Fibroblast of lung (primary cell): ENCODE measurements around the gene TMEM250. TPM values are rescaled to one million over a fixed set of nuclear protein-coding genes. Genes with fewer than 3 reads are reported as not detected.

Experiments used
- DNase-seq, 2 donors: peaks; one replicate each; pipeline versions ENCODE4 v3.0.0 to v3.0.0-alpha.2; 2010; ENCODE audit warnings: low read depth in 2 of 2
- H2AFZ ChIP-seq: 2 replicates; pipeline ENCODE4 v1.5.1; 2012; ENCODE audit warnings: low read length, control low read depth, inconsistent platforms
- H3K27ac ChIP-seq: 2 replicates; pipeline ENCODE4 v1.5.1; 2011; ENCODE audit warnings: low read length, control low read depth; ENCODE audit not compliant: insufficient read depth
- H3K27me3 ChIP-seq: 2 replicates; pipeline ENCODE4 v1.5.1; 2011; ENCODE audit warnings: mild to moderate bottlenecking, low read length; ENCODE audit not compliant: control insufficient read depth, insufficient read depth
- H3K36me3 ChIP-seq: 2 replicates; pipeline ENCODE4 v1.5.1; 2011; ENCODE audit warnings: low read length; ENCODE audit not compliant: control insufficient read depth, insufficient read depth
- H3K4me1 ChIP-seq: 2 replicates; pipeline ENCODE4 v1.5.1; 2011; ENCODE audit warnings: low read length; ENCODE audit not compliant: control insufficient read depth, insufficient read depth; ENCODE audit errors: extremely low read depth
- H3K4me2 ChIP-seq: 2 replicates; pipeline ENCODE4 v1.5.1; 2011; ENCODE audit warnings: low read length, control low read depth; ENCODE audit not compliant: insufficient read depth; ENCODE audit errors: extremely low read depth
- H3K4me3 ChIP-seq, 4 experiments: fragments of 200-600 bp in 1 of 4; sonication (generic) in 1 of 4; replicated peaks in 1 of 4; 2 replicates each; pipeline ENCODE4 v1.5.1; 2011 to 2016; ENCODE audit warnings: low read length in 4 of 4, low read depth in 3 of 4, mild to moderate bottlenecking in 3 of 4, control low read depth in 2 of 4, inconsistent platforms in 1 of 4, mixed read lengths in 1 of 4; ENCODE audit not compliant: insufficient read depth in 1 of 4; ENCODE audit errors: control extremely low read depth in 1 of 4
- H3K79me2 ChIP-seq: 2 replicates; pipeline ENCODE4 v1.5.1; 2012; ENCODE audit warnings: mild to moderate bottlenecking, low read length, inconsistent platforms; ENCODE audit not compliant: control insufficient read depth, insufficient read depth
- H3K9ac ChIP-seq: 2 replicates; pipeline ENCODE4 v1.5.1; 2011; ENCODE audit warnings: mild to moderate bottlenecking, low read length, control low read depth; ENCODE audit not compliant: insufficient read depth
- H3K9me3 ChIP-seq: 2 replicates; pipeline ENCODE4 v1.5.1; 2012; ENCODE audit warnings: low read depth, low read length; ENCODE audit not compliant: control insufficient read depth, insufficient read depth
- H4K20me1 ChIP-seq: 2 replicates; pipeline ENCODE4 v1.5.1; 2011; ENCODE audit warnings: low read length; ENCODE audit not compliant: control insufficient read depth, insufficient read depth; ENCODE audit errors: extremely low read depth
- EZH2 ChIP-seq: IDR thresholded peaks from 2 replicates; pipeline ENCODE4 v1.5.1; 2012; ENCODE audit warnings: low read length, control low read depth, mild to moderate bottlenecking; ENCODE audit errors: missing control alignments
- polyA plus RNA-seq, 2 donors: library from polyadenylated mRNA; depleted of rRNA in 1 of 2; stranded (reverse) in 1 of 2; unstranded in 1 of 2; fragments of >200 nt; gene quantifications; 2 replicates each; pipeline ENCODE4 v1.2.1, GENCODE V29; 2011 to 2012; ENCODE audit warnings: missing spikeins in 1 of 2
- total RNA-seq: library from RNA; depleted of rRNA; stranded (reverse); fragments of >200 nt; gene quantifications from 2 replicates; pipeline ENCODE4 v1.2.1, GENCODE V29; 2014
- TF ChIP-seq, protein P1 (sequence below), 2 donors: IDR thresholded peaks in 1 of 2; conservative IDR thresholded peaks in 1 of 2; 1 replicate in 1 of 2; 2 replicates in 1 of 2; pipeline ENCODE4 v1.5.1; 2011 to 2012; ENCODE audit warnings: low read length in 2 of 2, control low read depth in 1 of 2, inconsistent platforms in 1 of 2, low read depth in 1 of 2, mild to moderate bottlenecking in 1 of 2

TMEM250 gene
- total and polyA plus RNA-seq, 2 donors (not counting 1 experiment from before 2014, with no cell fraction given) = 13.3 to 43.3 TPM

GRCh38 chr9:136141682-136142413 is 23.2 kb upstream of the TMEM250 start:
- Histone ChIP-seq H3K36me3 (no peaks in the 10 kb centered on the region), H2AFZ (no peak overlapping the region), H3K4me1 (no peaks in the 10 kb centered on the region), H4K20me1 (no peaks in the 10 kb centered on the region), H3K9ac (no peak overlapping the region), H3K4me3 (no peak overlapping the region), H3K4me2 (no peak overlapping the region), H3K27ac (no peak overlapping the region), H3K79me2 (no peaks in the 10 kb centered on the region), H3K9me3 (no peaks in the 10 kb centered on the region), H3K27me3 (no peaks in the 10 kb centered on the region)
- no peak for TF ChIP-seq EZH2
- TF ChIP-seq, protein P1, sequence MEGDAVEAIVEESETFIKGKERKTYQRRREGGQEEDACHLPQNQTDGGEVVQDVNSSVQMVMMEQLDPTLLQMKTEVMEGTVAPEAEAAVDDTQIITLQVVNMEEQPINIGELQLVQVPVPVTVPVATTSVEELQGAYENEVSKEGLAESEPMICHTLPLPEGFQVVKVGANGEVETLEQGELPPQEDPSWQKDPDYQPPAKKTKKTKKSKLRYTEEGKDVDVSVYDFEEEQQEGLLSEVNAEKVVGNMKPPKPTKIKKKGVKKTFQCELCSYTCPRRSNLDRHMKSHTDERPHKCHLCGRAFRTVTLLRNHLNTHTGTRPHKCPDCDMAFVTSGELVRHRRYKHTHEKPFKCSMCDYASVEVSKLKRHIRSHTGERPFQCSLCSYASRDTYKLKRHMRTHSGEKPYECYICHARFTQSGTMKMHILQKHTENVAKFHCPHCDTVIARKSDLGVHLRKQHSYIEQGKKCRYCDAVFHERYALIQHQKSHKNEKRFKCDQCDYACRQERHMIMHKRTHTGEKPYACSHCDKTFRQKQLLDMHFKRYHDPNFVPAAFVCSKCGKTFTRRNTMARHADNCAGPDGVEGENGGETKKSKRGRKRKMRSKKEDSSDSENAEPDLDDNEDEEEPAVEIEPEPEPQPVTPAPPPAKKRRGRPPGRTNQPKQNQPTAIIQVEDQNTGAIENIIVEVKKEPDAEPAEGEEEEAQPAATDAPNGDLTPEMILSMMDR (conservative IDR thresholded peaks at IDR 0.05 in 1 of 2, IDR thresholded peaks at IDR 0.05 in 1 of 2; ENCODE audit: low read depth in 1 of 2, low read length in 2 of 2) = no peak
- DNase-seq = no peak

- Histone ChIP-seq H3K4me3 (no peak overlapping the region), H4K20me1 (no peaks in the 10 kb centered on the region), H3K9me3 (no peaks in the 10 kb centered on the region), H3K36me3 (no peaks in the 10 kb centered on the region), H2AFZ (no peak overlapping the region), H3K79me2 (no peaks in the 10 kb centered on the region), H3K27me3 (no peaks in the 10 kb centered on the region), H3K9ac (no peak overlapping the region), H3K27ac (no peak overlapping the region), H3K4me1 (no peaks in the 10 kb centered on the region), H3K4me2 (no peak overlapping the region)
- DNase-seq = peak in 1 of 2 donors; percentile 29
- TF ChIP-seq, protein P1 (conservative IDR thresholded peaks at IDR 0.05 in 1 of 2, IDR thresholded peaks at IDR 0.05 in 1 of 2; ENCODE audit: low read depth in 1 of 2, low read length in 2 of 2) = no peak
- no peak for TF ChIP-seq EZH2
Observed at GRCh38 chr9:136140966-136141365, 22.3 kb upstream of the TMEM250 start.

DNA sequence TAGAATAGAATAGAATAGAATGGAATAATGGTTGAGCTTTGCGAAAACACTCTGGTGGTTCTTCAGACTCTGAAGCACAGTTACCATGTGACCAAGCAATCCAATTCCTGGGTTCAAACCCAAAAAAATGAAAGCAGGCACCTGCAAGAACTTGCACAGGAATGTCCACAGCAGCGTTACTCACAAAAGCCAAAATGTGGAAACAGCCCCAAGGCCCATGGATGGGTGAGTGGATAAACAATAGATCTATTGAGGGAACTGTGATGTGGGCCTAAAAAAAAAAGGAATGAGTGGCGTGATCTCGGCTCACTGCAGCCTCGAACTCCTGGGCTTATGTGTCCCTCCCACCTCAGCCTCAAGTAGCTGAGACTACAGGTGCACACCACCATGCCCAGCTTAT is 21.4 kb upstream of the TMEM250 start:
- TF ChIP-seq, protein P1 (conservative IDR thresholded peaks at IDR 0.05 in 1 of 2, IDR thresholded peaks at IDR 0.05 in 1 of 2; ENCODE audit: low read depth in 1 of 2, low read length in 2 of 2) = no peak
- no peak for TF ChIP-seq EZH2
- H3K79me2 ChIP-seq = no peaks in the 10 kb centered on the region

More for the DNA sequence above, 21.4 kb upstream of the TMEM250 start:
- Histone ChIP-seq H2AFZ (no peak overlapping the region), H3K27ac (no peak overlapping the region), H3K36me3 (no peaks in the 10 kb centered on the region), H3K4me2 (no peak overlapping the region), H4K20me1 (no peaks in the 10 kb centered on the region), H3K4me1 (no peaks in the 10 kb centered on the region), H3K9me3 (no peaks in the 10 kb centered on the region), H3K4me3 (no peak overlapping the region), H3K9ac (no peak overlapping the region), H3K27me3 (peaks cover 8% of the 10 kb centered on the region)
- no peak for DNase-seq
